GM23338 (cell line): Measurements from ENCODE around the gene PEPD.

Experiments
- CTCF ChIP-seq, 2 experiments: fragments of 200-600 bp in 1 of 2; sonication (generic) in 1 of 2; conservative IDR thresholded peaks; 2 replicates each; pipeline versions ENCODE4 v1.5.1 to v1.6.1; 2016 to 2017; ENCODE audit warnings: antibody characterized with exemption in 2 of 2, low read depth in 2 of 2, mild to moderate bottlenecking in 2 of 2, moderate library complexity in 1 of 2
- EZH2 ChIP-seq: fragments of 200-600 bp; sonication (generic); IDR thresholded peaks from one replicate; pipeline ENCODE4 v1.8.0; 2017; ENCODE audit warnings: antibody characterized with exemption, mild to moderate bottlenecking, low read depth; ENCODE audit not compliant: unreplicated experiment
- EZH2phosphoT487 ChIP-seq: fragments of 200-600 bp; sonication (generic); IDR thresholded peaks from one replicate; pipeline ENCODE4 v1.8.1; 2018; ENCODE audit warnings: antibody characterized with exemption; ENCODE audit not compliant: unreplicated experiment
- NANOG ChIP-seq: IDR thresholded peaks from 2 replicates; pipeline ENCODE4 v1.6.1; 2016; ENCODE audit warnings: antibody characterized with exemption, borderline replicate concordance
- POLR2AphosphoS5 ChIP-seq: IDR thresholded peaks from 2 replicates; pipeline ENCODE4 v1.6.1; 2016; ENCODE audit warnings: antibody characterized with exemption, low read depth
- REST ChIP-seq: IDR thresholded peaks from one replicate; pipeline ENCODE4 v1.6.1; 2018; ENCODE audit warnings: antibody characterized with exemption; ENCODE audit not compliant: unreplicated experiment
- STAT1 ChIP-seq: IDR thresholded peaks from one replicate; pipeline ENCODE4 v1.6.1; 2016; ENCODE audit warnings: antibody characterized with exemption; ENCODE audit not compliant: unreplicated experiment

DNA sequence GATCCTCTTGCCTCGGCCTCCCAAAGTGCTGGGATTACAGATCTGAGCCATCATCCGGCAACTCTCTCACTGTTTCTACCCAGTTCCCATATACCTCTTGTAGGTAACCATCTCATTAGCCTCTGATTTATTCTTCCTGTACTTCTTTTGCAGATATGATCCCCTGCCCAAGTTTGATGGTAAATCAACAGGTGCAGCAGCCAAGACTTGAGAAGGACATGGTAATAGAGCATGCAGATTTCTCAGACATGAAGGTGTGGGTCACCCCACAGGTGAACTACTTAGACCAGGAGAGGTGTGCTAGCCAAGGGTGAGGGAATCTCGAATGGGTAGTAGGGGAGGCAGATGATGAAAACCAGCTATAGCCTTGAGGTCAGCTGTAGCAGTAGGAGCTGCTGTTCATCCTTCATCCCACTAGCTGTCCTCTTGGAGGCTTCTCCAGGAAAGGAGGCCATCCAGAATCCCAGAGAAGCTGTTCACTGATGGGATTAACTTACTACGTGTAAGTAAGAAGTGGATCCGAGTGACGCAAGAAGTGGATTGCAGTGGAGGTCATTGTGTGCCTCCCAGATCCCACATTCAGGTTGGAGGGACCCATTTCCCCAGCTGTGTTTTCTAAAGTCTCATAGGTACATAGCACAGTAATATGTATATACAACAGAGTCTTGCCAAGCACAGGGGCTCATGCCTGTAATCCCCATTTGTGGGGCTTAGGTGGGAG is 158.9 kb downstream of the PEPD start:
- TF ChIP-seq CTCF (conservative IDR thresholded peaks at IDR 0.05; ENCODE audit: low read depth in 2 of 2), result no peak
- TF ChIP-seq POLR2AphosphoS5, result no peak
- no peak for TF ChIP-seq REST
- TF ChIP-seq EZH2phosphoT487, result no peak
- no peak for TF ChIP-seq EZH2
- TF ChIP-seq NANOG, result no peak
- no peak for TF ChIP-seq STAT1
